H7 (cell line): ENCODE results near the gene FBXO10. TPM values are rescaled to one million over a fixed set of nuclear protein-coding genes. Genes with fewer than 3 reads are reported as not detected.

Source experiments
- DNase-seq: peaks from one replicate; pipeline ENCODE4 v3.0.0; 2012
- H3K27me3 ChIP-seq: 2 replicates; pipeline ENCODE4 v1.6.0; 2011; ENCODE audit warnings: mild to moderate bottlenecking, low read length; ENCODE audit not compliant: control insufficient read depth, insufficient read depth
- H3K36me3 ChIP-seq: replicated peaks from 2 replicates; pipeline ENCODE4 v1.5.1; 2011; ENCODE audit warnings: low read length; ENCODE audit not compliant: control insufficient read depth, insufficient read depth
- H3K4me3 ChIP-seq: 2 replicates; pipeline ENCODE4 v1.5.1; 2011; ENCODE audit warnings: low read depth, mild to moderate bottlenecking, control low read depth, low read length, moderate library complexity; ENCODE audit not compliant: insufficient read depth
- total RNA-seq: library from RNA; depleted of rRNA; stranded (reverse); fragments of >200 nt; shearing (Covaris generic); gene quantifications from 2 replicates; pipeline ENCODE4 v1.2.3, GENCODE V29; 2014

FBXO10 gene
- total RNA-seq, 1 experiment from 2014 or later, result 17.4 TPM

- Histone ChIP-seq H3K4me3 (no peak overlapping the region), H3K36me3 (no peaks in the 10 kb centered on the region), H3K27me3 (no peaks in the 10 kb centered on the region)
- no peak for DNase-seq
Measured at GRCh38 chr9:37549527-37549926, 26.7 kb downstream of the FBXO10 start.

- no peaks in the 10 kb centered on the region for H3K27me3 ChIP-seq
- H3K36me3 ChIP-seq, result no peaks in the 10 kb centered on the region
- no peak overlapping the region for H3K4me3 ChIP-seq
- DNase-seq, result no peak
Measured at GRCh38 chr9:37547328-37547878, 28.8 kb downstream of the FBXO10 start.

- Histone ChIP-seq H3K27me3 (no peaks in the 10 kb centered on the region), H3K4me3 (no peak overlapping the region), H3K36me3 (peaks cover 3% of the 10 kb centered on the region; the same call in 1 of the 2 replicates)
- no peak for DNase-seq
Measured at GRCh38 chr9:37543468-37543867, 32.7 kb downstream of the FBXO10 start.

GRCh38 chr9:37542895-37543294, 33.3 kb downstream of the FBXO10 start:
- Histone ChIP-seq H3K27me3 (no peaks in the 10 kb centered on the region), H3K4me3 (no peak overlapping the region), H3K36me3 (peaks cover 5% of the 10 kb centered on the region)
- no peak for DNase-seq

GRCh38 chr9:37542488-37542887, 33.7 kb downstream of the FBXO10 start:
- Histone ChIP-seq H3K36me3 (peaks cover 6% of the 10 kb centered on the region), H3K4me3 (no peak overlapping the region), H3K27me3 (no peaks in the 10 kb centered on the region)
- DNase-seq, result no peak

GRCh38 chr9:37541465-37541864, 34.7 kb downstream of the FBXO10 start:
- Histone ChIP-seq H3K27me3 (no peaks in the 10 kb centered on the region), H3K4me3 (no peak overlapping the region), H3K36me3 (peaks cover 7% of the 10 kb centered on the region)
- DNase-seq, result no peak

GRCh38 chr9:37540634-37541033, 35.5 kb downstream of the FBXO10 start:
- no peaks in the 10 kb centered on the region for H3K27me3 ChIP-seq
- no peak overlapping the region for H3K4me3 ChIP-seq
- peaks cover 8% of the 10 kb centered on the region for H3K36me3 ChIP-seq
- no peak for DNase-seq

GRCh38 chr9:37539634-37540033, 36.5 kb downstream of the FBXO10 start:
- H3K27me3 ChIP-seq, result no peaks in the 10 kb centered on the region
- H3K36me3 ChIP-seq, result peaks cover 8% of the 10 kb centered on the region
- no peak for DNase-seq
- no peak overlapping the region for H3K4me3 ChIP-seq

GRCh38 chr9:37538099-37538498, 38.1 kb downstream of the FBXO10 start:
- peaks cover 8% of the 10 kb centered on the region for H3K36me3 ChIP-seq
- no peak for DNase-seq
- no peaks in the 10 kb centered on the region for H3K27me3 ChIP-seq
- no peak overlapping the region for H3K4me3 ChIP-seq

- Histone ChIP-seq H3K27me3 (no peaks in the 10 kb centered on the region), H3K36me3 (peaks cover 5% of the 10 kb centered on the region), H3K4me3 (no peak overlapping the region)
- no peak for DNase-seq
Measured at GRCh38 chr9:37534901-37535300, 41.3 kb downstream of the FBXO10 start.

GRCh38 chr9:37534412-37534811, 41.8 kb downstream of the FBXO10 start:
- DNase-seq, result no peak
- no peak overlapping the region for H3K4me3 ChIP-seq
- H3K36me3 ChIP-seq, result peaks cover 5% of the 10 kb centered on the region
- no peaks in the 10 kb centered on the region for H3K27me3 ChIP-seq

GRCh38 chr9:37531699-37532098, 44.5 kb downstream of the FBXO10 start:
- peaks cover 2% of the 10 kb centered on the region; the same call in 1 of the 2 replicates for H3K36me3 ChIP-seq
- no peak for DNase-seq
- H3K27me3 ChIP-seq, result no peaks in the 10 kb centered on the region
- no peak overlapping the region for H3K4me3 ChIP-seq

GRCh38 chr9:37528652-37529471, 47.3 kb downstream of the FBXO10 start:
- Histone ChIP-seq H3K4me3 (no peak overlapping the region), H3K36me3 (no peaks in the 10 kb centered on the region), H3K27me3 (no peaks in the 10 kb centered on the region)
- no peak for DNase-seq

GRCh38 chr9:37523916-37524315, 52.3 kb downstream of the FBXO10 start:
- Histone ChIP-seq H3K36me3 (peaks cover 4% of the 10 kb centered on the region; the same call in 1 of the 2 replicates), H3K4me3 (no peak overlapping the region), H3K27me3 (no peaks in the 10 kb centered on the region)
- no peak for DNase-seq

GRCh38 chr9:37522971-37523370, 53.2 kb downstream of the FBXO10 start:
- Histone ChIP-seq H3K27me3 (no peaks in the 10 kb centered on the region), H3K4me3 (no peak overlapping the region), H3K36me3 (peaks cover 4% of the 10 kb centered on the region; the same call in 1 of the 2 replicates)
- DNase-seq, result no peak
